Gastroesophageal sphincter (tissue), 4 donors: ENCODE results near the gene HSP90AA1. TPM values are rescaled to one million over a fixed set of nuclear protein-coding genes. Genes with fewer than 3 reads are reported as not detected.

Experiments
- ATAC-seq: fragments of 150-250 bp; one replicate; pipeline ENCODE4 v1.9.1; 2016; ENCODE audit warnings: mild to moderate bottlenecking, moderate library complexity
- H3K27ac ChIP-seq, 4 donors: fragments of 200-600 bp; sonication (generic) in 3 of 4; 1 replicate in 3 of 4; 2 replicates in 1 of 4; pipeline ENCODE4 v1.5.1; 2016 to 2019
- H3K27me3 ChIP-seq: fragments of 200-600 bp; sonication (generic); one replicate; pipeline ENCODE4 v1.5.1; 2019
- H3K36me3 ChIP-seq, 2 donors: fragments of 200-600 bp; sonication (generic); one replicate each; pipeline ENCODE4 v1.5.1; 2019; ENCODE audit warnings: control low read depth in 1 of 2
- H3K4me1 ChIP-seq, 3 donors: fragments of 200-600 bp; sonication (generic); 1 replicate in 2 of 3; 2 replicates in 1 of 3; pipeline ENCODE4 v1.5.1; 2016 to 2019; ENCODE audit warnings: control low read depth in 2 of 3
- H3K4me3 ChIP-seq, 2 donors: fragments of 200-600 bp; sonication (generic); one replicate each; pipeline ENCODE4 v1.5.1; 2019; ENCODE audit warnings: mild to moderate bottlenecking in 1 of 2, moderate library complexity in 1 of 2
- H3K9me3 ChIP-seq, 3 donors: fragments of 200-600 bp; sonication (generic); one replicate each; pipeline ENCODE4 v1.5.1; 2017 to 2019; ENCODE audit warnings: control low read depth in 2 of 3
- EP300 ChIP-seq: sonication (generic); formaldehyde crosslinking; IDR thresholded peaks from one replicate; pipeline ENCODE4 v1.6.1; 2017; ENCODE audit warnings: antibody characterized with exemption, mild to moderate bottlenecking
- POLR2A ChIP-seq, 2 donors: fragments of 450-650 bp; IDR thresholded peaks; one replicate each; pipeline ENCODE4 v1.6.1; 2017; ENCODE audit warnings: antibody characterized with exemption in 2 of 2, mild to moderate bottlenecking in 2 of 2, moderate library complexity in 1 of 2
- POLR2AphosphoS5 ChIP-seq: sonication (generic); formaldehyde crosslinking; IDR thresholded peaks from one replicate; pipeline ENCODE4 v1.6.1; 2017; ENCODE audit warnings: antibody characterized with exemption
- WGBS, 2 donors: methylation state at CpG; one replicate each; pipeline ENCODE4 v1.1.5; 2018; ENCODE audit warnings: low coverage in 1 of 2; 5-methylcytosine and 5-hydroxymethylcytosine counted together
- total RNA-seq, 4 donors: library from RNA; depleted of rRNA; stranded (reverse); fragments of >200 nt; gene quantifications; one replicate each; pipeline ENCODE4 v1.1.0, GENCODE V29; 2016
- TF ChIP-seq, protein P1 (sequence below), 4 experiments: fragments of 200-600 bp in 2 of 4; fragments of 450-650 bp in 2 of 4; sonication (generic) in 1 of 4; IDR thresholded peaks; one replicate each; pipeline ENCODE4 v1.5.1; 2017 to 2019; ENCODE audit warnings: antibody characterized with exemption in 4 of 4, mild to moderate bottlenecking in 2 of 4, moderate library complexity in 2 of 4

The HSP90AA1 gene
- total RNA-seq, 4 donors from 2014 or later, result 421 to 585 (median 537) TPM

DNA sequence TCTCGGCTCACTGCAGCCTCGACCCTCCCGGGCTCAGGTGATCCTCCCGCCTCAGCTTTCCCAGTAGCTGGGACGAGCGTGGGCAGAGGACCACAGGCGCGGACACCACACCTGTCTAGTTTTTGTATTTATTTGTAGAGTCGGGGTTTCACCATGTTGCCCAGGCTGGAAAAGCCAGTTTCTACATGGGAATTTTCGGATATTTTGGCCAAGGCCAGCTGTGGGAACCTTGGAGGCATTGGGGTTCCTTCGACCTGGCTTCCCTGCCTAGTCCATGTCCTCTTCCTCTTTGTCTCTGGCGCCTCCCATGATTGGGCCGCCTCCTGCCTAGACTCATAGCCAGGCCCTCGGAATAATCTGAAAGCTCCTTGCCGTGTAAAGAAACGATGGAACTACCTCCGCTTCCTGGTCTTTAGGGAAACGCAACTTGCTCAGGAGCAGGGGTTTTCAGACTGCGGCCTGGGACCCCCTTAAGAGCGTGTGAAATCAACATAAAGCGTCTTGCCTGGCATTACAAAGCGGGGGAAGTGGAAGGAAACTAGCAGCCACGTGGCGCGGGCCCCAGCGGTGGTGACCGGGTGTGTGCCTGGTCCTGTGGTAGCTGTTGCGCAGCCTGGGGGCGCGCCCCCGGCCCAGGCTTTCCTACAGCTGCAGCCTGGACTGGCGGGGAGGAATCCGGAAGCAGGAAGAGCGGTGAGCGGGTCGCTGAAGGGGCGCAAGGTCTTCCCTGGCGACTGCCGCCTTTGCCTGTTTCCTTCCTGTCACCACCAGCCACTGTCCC, 1.4 kb upstream of the HSP90AA1 start:
- Histone ChIP-seq H3K4me1 (peaks cover 0 to 46% (median 16%) of the 10 kb centered on the region in 3 donors), H3K27ac (peak overlapping the region in 3 of 4 donors; percentile 44 to 100 (median 100)), H3K9me3 (no peaks in the 10 kb centered on the region), H3K4me3 (peak overlapping the region; percentile 48 to 96), H3K36me3 (peaks cover 4 to 28% of the 10 kb centered on the region in 2 donors), H3K27me3 (no peaks in the 10 kb centered on the region)
- 0 to 47% methylated on average over 3 to 5 of the region's 39 CpGs for WGBS, 2 donors
- TF ChIP-seq POLR2A (IDR thresholded peaks at IDR 0.05), result no peak
- TF ChIP-seq POLR2AphosphoS5, result no peak
- TF ChIP-seq, protein P1, sequence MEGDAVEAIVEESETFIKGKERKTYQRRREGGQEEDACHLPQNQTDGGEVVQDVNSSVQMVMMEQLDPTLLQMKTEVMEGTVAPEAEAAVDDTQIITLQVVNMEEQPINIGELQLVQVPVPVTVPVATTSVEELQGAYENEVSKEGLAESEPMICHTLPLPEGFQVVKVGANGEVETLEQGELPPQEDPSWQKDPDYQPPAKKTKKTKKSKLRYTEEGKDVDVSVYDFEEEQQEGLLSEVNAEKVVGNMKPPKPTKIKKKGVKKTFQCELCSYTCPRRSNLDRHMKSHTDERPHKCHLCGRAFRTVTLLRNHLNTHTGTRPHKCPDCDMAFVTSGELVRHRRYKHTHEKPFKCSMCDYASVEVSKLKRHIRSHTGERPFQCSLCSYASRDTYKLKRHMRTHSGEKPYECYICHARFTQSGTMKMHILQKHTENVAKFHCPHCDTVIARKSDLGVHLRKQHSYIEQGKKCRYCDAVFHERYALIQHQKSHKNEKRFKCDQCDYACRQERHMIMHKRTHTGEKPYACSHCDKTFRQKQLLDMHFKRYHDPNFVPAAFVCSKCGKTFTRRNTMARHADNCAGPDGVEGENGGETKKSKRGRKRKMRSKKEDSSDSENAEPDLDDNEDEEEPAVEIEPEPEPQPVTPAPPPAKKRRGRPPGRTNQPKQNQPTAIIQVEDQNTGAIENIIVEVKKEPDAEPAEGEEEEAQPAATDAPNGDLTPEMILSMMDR (IDR thresholded peaks at IDR 0.05), result no peak
- TF ChIP-seq EP300, result no peak
- no peak for ATAC-seq

DNA sequence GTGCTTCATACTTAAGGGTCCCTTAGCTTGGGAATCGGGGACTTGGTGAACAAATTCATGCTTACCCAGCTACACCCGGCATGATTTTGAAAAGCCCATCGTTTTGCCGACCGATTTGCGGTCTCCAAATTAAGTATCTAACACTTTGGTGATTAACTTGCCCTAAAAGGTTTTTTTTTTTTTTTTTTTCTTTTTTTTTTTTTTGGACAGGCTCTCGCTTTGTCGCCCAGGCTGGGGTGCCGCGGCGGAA, 843 bp upstream of the HSP90AA1 start:
- 0% methylated on average over 1 to 6 of the region's 11 CpGs for WGBS, 2 donors
- no peak for ATAC-seq
- Histone ChIP-seq H3K27ac (peak overlapping the region; percentile 82 to 100 (median 100)), H3K36me3 (peaks cover 4 to 33% of the 10 kb centered on the region in 2 donors), H3K27me3 (no peaks in the 10 kb centered on the region), H3K4me1 (peaks cover 0 to 51% (median 16%) of the 10 kb centered on the region in 3 donors), H3K9me3 (no peaks in the 10 kb centered on the region), H3K4me3 (peak overlapping the region; percentile 48 to 96)
- TF ChIP-seq EP300, result no peak
- no peak for TF ChIP-seq POLR2AphosphoS5
- TF ChIP-seq, protein P1 (IDR thresholded peaks at IDR 0.05), result no peak
- TF ChIP-seq POLR2A (IDR thresholded peaks at IDR 0.05), result no peak

DNA sequence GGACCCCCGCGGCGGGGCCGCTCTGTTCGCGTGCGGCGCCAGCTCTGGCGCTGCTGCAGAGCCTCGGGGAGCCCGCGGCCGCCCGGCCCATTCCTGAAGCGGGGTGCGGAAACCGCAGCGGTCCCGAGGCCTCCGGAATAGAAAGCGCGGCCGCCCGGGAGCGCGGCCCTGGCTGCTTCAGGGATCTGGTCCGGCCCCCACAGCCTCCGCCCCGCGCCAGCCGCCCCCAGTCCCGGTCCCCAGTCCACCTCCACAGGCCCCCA, 204 bp downstream of the HSP90AA1 start:
- TF ChIP-seq POLR2A (IDR thresholded peaks at IDR 0.05), result no peak
- no peak for TF ChIP-seq EP300
- TF ChIP-seq, protein P1 (IDR thresholded peaks at IDR 0.05), result no peak
- no peak for TF ChIP-seq POLR2AphosphoS5
- peaks cover 0 to 62% (median 16%) of the 10 kb centered on the region in 3 donors for H3K4me1 ChIP-seq
- H3K27me3 ChIP-seq, result no peaks in the 10 kb centered on the region
- peak; percentile 39 for ATAC-seq
- H3K9me3 ChIP-seq, result no peaks in the 10 kb centered on the region
- H3K27ac ChIP-seq, result peak overlapping the region; percentile 91 to 100 (median 100)
- peaks cover 9 to 43% of the 10 kb centered on the region in 2 donors for H3K36me3 ChIP-seq
- peak overlapping the region; percentile 59 to 96 for H3K4me3 ChIP-seq
- WGBS, 2 donors, result no CpG with 5 or more reads among the region's 32 CpGs

DNA sequence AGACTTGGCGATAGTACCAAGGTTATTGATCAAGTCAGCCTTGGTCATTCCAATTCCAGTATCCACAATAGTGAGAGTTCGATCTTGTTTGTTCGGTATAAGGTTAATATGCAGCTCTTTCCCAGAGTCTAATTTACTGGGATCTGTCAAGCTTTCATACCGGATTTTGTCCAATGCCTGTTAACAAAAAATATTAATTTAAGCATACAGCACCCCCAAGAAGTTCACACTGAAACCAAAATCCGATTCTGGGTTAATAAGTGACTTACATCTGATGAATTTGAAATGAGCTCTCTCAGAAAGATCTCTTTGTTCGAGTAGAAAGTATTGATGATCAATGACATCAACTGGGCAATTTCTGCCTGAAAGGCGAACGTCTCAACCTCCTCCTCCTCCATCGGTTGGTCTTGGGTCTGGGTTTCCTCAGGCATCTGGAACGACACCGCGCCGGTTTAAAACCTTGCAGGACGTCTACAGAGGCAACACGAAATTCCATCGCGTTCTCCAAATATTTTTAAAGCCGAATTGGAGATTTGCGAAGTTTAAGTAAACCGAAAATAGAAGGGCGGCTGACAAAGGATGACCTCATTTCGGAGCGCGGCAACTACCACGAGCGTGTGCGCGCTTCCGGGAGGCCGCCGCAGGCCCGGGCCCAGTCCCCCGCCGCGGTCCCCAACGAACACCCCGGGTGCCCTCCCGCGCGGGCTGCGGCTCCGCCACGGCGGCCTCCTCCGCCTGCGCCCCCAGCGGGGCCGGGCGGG, 716 bp downstream of the HSP90AA1 start:
- H3K9me3 ChIP-seq, result no peaks in the 10 kb centered on the region
- no peaks in the 10 kb centered on the region for H3K27me3 ChIP-seq
- peaks cover 0 to 66% (median 16%) of the 10 kb centered on the region in 3 donors for H3K4me1 ChIP-seq
- H3K27ac ChIP-seq, result peak overlapping the region; percentile 91 to 100 (median 100)
- H3K4me3 ChIP-seq, result peak overlapping the region; percentile 59 to 96
- TF ChIP-seq POLR2A (IDR thresholded peaks at IDR 0.05) (no peak), EP300 (no peak), POLR2AphosphoS5 (peak; percentile 4)
- WGBS, 2 donors, result 3 to 4% methylated on average over 15 to 18 of the region's 49 CpGs
- peak; percentile 57 for ATAC-seq
- H3K36me3 ChIP-seq, result peaks cover 9 to 49% of the 10 kb centered on the region in 2 donors

DNA sequence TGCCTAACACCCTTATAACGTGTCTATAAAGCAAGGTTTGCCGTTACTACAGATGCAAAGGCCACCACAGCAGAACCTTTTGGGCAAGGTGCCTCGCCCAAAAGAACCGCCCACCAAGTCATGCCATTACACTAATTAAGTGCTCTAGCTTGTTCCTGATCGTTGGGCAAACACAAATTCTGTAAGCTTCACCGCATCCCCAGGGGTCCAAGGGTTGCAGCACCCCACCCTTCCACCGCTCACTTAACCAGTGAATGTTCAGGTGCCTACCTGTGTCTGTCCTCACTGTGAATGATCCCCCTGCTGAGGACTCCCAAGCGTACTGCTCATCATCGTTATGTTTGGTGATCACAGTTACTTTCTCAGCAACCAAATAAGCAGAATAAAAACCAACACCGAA, 1.4 kb downstream of the HSP90AA1 start:
- peak overlapping the region in 3 of 4 donors; percentile 100 for H3K27ac ChIP-seq
- peaks cover 9 to 55% of the 10 kb centered on the region in 2 donors for H3K36me3 ChIP-seq
- 29 to 80% methylated on average over 1 to 10 of the region's 10 CpGs for WGBS, 2 donors
- peak overlapping the region; percentile 59 to 96 for H3K4me3 ChIP-seq
- peaks cover 0 to 66% (median 16%) of the 10 kb centered on the region in 3 donors for H3K4me1 ChIP-seq
- no peaks in the 10 kb centered on the region for H3K27me3 ChIP-seq
- H3K9me3 ChIP-seq, result no peaks in the 10 kb centered on the region
- ATAC-seq, result no peak
- TF ChIP-seq EP300 (no peak), POLR2A (IDR thresholded peaks at IDR 0.05) (no peak)
